ENCODE results near the gene CHN1.

CHN1 gene

DNA sequence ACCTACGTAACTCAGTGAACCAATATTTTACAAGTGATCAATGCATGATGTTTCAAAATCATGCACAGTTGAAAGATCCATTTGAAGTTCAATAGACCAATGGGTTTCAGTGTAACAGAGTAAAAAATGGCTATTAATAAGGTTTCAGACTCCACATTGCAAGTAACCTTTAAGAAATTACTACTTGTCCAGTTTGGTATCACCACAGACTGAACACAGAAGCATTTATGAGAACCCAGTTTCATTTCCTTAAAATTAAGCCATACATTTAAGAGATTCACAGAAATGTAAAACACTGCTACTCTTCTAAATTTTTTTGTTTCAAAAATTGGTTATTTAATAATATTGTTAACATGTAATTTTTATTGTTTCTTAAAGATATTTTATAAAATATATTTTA is 142.0 kb downstream of the CHN1 start:
- DNase-seq: no peak

GRCh38 chr2:174859563-174860169 is 145.5 kb downstream of the CHN1 start:
- no peak for DNase-seq

DNA sequence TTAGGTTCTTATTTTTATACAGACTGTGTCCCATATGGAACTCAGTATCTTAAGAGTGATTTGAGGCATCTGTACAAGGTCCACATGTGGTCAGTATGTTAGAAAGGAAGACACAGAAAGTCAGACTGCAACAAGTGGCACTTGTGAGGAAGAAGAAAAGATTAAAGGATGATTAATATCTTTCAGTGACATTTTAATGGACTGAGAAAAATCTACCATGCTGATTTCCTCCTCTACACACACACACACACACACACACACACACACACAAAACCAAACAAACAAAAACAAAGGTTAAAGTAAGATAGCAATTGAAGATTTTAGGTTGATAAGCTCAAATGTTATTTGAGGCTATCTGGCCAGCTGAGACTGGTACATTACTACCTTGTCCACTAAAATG is 146.4 kb downstream of the CHN1 start:
- DNase-seq: no peak

GRCh38 chr2:174856447-174856846 is 148.7 kb downstream of the CHN1 start:
- no peak for DNase-seq

DNA sequence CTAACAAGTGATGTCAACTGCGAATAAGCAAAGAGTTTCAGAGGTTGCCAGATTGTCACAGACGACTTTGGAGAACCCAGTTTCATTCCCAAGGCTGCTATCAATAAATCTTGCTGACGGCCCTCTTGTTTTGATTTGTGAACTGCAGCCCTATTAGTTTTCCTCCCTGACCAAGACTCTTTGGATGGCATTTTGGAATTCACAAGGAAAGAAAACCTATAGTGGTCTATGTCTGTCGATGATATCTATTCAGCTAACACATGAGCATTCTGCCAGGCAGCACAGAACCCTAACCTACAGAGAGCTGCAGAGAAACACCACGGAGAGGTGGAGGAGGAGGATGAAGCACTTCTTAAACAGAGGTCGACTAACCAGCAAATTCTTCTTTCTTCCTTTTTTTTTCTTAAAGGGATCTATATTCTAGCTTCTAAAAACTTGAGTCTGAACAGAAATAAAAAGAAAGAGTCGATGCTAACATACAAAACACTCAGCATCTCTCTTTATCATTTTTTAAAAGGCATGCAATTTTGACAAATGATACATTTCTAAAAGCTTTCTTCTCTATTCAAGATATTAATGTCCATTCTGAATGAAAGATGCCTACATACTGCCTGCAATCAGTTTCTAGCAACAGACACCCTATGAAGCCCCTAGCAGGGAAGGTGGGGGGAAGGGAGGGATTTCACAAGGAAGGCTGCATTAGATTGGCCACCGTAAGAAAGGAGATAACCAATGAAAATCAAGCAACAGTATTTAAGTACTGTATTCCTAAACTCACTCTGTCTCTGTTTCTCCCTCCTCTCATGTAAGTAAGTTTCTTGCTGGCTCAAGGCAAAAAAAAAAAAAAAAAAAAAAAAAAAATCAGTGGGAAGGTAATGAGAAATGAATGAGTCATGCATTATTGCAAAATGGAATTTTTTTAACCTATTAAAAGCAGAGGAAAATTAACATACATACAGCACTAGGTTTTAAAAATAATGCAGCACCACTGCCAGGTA is 157.9 kb downstream of the CHN1 start:
- no peak for DNase-seq

- DNase-seq: no peak
Measured at GRCh38 chr2:174846218-174846617, 159.0 kb downstream of the CHN1 start.

- DNase-seq: no peak
Measured at GRCh38 chr2:174844295-174844708, 160.9 kb downstream of the CHN1 start.

- no peak for DNase-seq
Measured at GRCh38 chr2:174842496-174842895, 162.7 kb downstream of the CHN1 start.

DNA sequence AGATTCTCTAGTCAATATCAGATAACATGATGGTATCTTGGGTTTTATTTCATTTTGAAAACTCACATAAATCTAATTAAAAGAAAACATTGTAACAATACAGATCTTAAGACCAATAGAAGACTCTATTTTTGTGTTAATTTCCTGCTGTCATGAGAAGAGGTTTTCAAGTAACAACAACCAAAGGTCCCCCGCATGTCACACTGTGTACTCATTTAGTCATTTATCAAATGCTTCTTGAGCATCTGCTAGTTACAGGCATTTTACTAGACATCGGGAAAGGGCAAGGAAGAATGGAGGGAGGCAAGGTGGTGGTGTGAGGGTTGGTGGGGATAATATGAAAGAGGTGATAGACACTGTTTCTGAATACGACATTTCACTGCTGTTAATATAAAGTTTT is 163.2 kb downstream of the CHN1 start:
- DNase-seq: no peak

- DNase-seq: no peak
Measured at GRCh38 chr2:174841350-174841749, 163.8 kb downstream of the CHN1 start.

DNA sequence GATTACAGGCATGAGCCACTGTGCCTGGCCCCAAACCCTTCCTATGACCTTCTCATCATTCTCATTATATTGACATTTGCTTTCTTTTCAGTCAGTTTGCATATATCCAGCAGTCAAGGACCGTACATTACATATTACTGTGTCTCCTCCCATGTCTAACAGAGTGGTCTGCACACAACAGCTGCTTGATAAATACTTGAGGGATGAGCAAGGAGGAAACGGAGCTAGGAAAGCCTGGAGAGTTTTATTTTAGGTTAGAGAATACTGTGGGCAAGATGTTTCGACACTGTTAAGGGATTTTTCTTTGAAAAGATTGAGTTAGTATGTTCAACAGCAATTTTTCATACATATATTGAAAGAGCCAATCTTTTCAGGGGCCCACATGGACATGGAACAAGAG is 164.7 kb downstream of the CHN1 start:
- DNase-seq: no peak

GRCh38 chr2:174839662-174840061 is 165.5 kb downstream of the CHN1 start:
- DNase-seq: no peak

GRCh38 chr2:174836995-174837390 is 168.2 kb downstream of the CHN1 start:
- no peak for DNase-seq

GRCh38 chr2:174836377-174836994 is 168.7 kb downstream of the CHN1 start:
- no peak for DNase-seq

DNA sequence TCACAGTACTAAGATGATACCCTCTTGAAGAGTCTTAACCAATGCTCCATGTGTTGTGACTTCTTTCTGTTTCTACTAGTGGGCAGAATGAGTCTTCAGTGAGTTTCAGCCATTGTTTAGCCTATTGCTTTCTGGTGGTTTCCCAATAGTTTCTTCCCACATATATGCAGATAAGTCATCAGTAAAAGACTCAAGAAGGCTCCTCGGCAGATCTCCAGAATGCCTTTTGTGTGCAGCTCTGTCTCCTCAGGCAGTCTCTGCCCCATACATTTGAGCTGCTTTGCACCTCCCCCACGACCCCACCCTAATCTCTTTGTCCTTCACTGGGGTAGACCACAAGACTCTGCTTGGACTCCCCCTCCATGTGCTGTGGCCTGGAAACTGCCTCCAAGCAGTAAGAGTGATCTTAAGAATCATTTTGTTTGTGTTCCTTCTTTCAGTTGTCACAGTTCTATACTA is 169.4 kb downstream of the CHN1 start:
- DNase-seq: no peak

DNA sequence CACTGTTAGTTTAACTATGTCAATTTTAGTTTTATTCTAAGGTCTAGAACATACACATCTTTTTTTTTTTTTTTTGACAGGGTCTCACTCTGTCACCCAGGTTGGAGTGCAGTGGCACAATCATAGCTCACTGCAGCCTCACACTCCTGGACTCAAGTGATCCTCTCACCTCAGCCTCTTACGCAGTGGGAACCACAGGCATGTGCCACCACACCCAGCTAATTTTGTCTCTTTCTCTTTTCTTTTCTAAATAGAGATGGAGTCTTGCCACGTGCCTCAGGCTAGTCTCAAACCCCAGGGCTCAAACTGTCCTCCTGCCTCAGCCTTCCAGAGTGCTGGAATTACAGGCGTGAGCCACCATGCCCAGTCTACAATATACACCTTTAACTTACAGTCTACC is 171.4 kb downstream of the CHN1 start:
- DNase-seq: no peak

GRCh38 chr2:174830561-174830960 is 174.6 kb downstream of the CHN1 start:
- DNase-seq: no peak

DNA sequence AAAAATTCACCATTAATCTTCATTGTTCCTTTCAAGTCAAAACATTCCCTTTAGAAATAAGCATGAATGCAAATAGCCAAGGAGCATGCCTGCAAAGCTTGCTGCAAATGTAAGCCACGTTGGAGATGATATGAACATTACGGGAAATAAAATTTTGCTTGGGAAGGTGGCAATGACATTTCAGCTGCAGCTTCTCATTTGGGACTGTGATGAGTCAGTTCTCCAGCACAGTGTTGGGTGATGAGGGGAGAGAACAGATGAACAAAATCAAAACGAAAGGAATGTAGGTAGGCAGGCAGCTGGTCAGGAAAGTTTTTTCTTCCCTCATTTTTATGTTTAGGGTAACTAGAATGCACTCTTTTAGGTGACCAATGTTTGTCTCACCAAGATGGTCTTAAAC is 175.6 kb downstream of the CHN1 start:
- DNase-seq: no peak

DNA sequence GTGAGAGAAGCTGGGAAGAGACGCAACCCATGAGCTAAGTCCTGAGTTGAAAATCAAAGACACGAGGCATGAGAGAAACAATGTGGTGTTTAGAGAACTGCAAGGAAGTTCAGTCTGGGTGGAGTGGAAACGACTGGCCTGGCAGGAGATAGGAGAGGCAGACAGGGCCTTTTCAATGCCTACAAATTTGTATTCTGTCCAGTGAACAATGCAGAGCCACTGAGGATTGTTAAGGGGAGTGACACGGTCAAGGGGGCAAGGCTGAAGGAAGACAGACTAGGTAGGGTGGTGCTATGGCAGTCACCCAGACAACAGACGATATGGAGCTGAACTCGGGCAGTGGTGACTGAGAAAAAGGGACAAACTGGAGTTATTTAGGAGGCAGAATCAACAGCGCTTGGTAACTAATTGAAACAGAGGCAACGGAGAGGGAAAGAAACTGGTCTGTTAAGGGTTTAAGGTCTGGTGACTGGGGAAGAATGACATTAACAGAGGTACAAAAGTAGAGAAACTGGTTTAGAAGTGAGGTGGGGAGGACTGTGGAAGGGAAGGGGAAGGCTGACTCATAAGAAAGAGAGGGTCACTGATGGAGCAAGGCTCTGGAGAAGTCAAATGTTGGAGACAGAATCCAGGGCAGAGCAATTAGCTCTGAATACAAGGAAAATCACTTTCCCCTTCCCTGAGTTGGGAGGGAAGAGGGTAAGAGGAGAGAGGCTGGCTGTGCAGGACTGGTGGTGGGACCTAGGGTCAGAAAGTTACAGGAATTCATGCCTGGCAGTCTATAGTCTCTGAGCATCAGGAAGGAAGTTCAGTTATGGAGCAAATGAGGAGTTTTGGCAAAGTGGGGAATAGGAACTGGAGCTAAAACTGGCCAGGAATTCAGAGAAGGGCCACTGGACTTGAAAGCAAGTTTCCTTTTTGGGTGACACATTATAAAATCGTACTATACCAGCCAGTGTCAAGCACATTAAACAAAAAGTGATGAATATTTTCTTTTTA is 177.5 kb downstream of the CHN1 start:
- no peak for DNase-seq

- DNase-seq: no peak
Measured at GRCh38 chr2:174826051-174826450, 179.1 kb downstream of the CHN1 start.

DNA sequence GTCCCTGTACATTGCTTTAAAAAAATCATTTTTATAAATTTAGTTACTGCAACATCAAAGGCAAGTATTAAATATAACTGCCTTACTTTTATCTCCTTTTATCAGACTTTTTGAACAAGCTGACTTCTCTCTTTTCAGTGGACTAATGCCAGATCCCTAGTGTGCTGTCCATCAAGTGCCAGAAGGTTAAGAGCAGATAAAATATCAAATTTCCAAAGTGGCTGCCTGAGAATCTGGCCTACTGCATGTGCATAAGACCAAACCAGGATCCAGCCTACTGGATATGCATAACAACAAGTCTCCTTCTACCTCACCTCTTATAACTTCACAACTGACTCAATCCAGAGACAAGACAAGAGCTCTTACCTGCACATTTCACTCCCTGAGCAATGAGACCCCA is 181.1 kb downstream of the CHN1 start:
- DNase-seq: no peak

- DNase-seq: no peak
Measured at GRCh38 chr2:174821628-174822027, 183.6 kb downstream of the CHN1 start.

All from GOT3 (cell line).